Mononuclear cell (primary cell): Measurements from ENCODE around the gene SRM. TPM values are rescaled to one million over a fixed set of nuclear protein-coding genes. Genes with fewer than 3 reads are reported as not detected.
"Not testable (repeated sequence)": the region's sequence is repeated elsewhere in the genome, so short reads cannot be mapped to it uniquely, and the experiment has no call there.

Experiments used
- H3K27me3 ChIP-seq: 2 replicates; pipeline ENCODE4 v1.6.0; 2011; ENCODE audit warnings: low read length, control low read depth; ENCODE audit not compliant: insufficient read depth
- H3K4me1 ChIP-seq: 2 replicates; pipeline ENCODE4 v1.5.1; 2011; ENCODE audit warnings: mild to moderate bottlenecking, low read length, control low read depth; ENCODE audit not compliant: insufficient read depth
- H3K4me3 ChIP-seq: 2 replicates; pipeline ENCODE4 v1.5.1; 2011; ENCODE audit warnings: mild to moderate bottlenecking, low read length, moderate library complexity
- H3K9me3 ChIP-seq: 2 replicates; pipeline ENCODE4 v1.5.1; 2011; ENCODE audit warnings: low read depth, mild to moderate bottlenecking, control low read depth, low read length
- total RNA-seq: library from RNA; depleted of rRNA; stranded (reverse); fragments of >200 nt; gene quantifications from one replicate; pipeline ENCODE4 v1.2.3, GENCODE V29; 2012

Gene SRM
- total RNA-seq, 1 donor, result 7.9 TPM

DNA sequence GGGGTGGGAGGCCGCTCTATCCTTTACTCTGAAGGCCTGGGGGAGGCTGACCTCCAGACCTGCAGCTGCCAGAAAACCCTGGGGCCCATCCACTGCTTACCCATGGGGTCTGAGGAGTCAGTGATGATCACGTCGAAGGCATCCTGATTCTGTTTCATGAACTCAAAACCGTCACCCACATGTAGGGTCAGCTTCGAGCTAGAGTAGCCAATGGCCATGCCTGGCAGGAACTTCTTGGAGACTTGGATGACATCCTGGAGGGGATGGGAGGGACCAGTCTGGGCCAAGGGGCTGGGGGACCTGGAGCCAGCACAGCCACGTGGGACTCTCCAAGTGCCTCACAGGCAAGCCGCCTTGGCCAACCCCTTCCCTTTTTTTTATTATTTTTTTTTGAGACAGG is 3.3 kb downstream of the SRM start:
- Histone ChIP-seq H3K9me3 (no peaks in the 10 kb centered on the region), H3K4me3 (no peak overlapping the region), H3K27me3 (no peaks in the 10 kb centered on the region)

GRCh38 chr1:11055676-11056075 is 4.1 kb downstream of the SRM start:
- H3K27me3 ChIP-seq, result no peaks in the 10 kb centered on the region
- peaks cover 26% of the 10 kb centered on the region for H3K4me1 ChIP-seq
- no peaks in the 10 kb centered on the region for H3K9me3 ChIP-seq
- H3K4me3 ChIP-seq, result no peak overlapping the region

More for the DNA sequence above, 3.3 kb downstream of the SRM start:
- H3K4me1 ChIP-seq, result peaks cover 34% of the 10 kb centered on the region

GRCh38 chr1:11054666-11055065 is 5.2 kb downstream of the SRM start:
- Histone ChIP-seq H3K9me3 (no peaks in the 10 kb centered on the region), H3K4me3 (no peak overlapping the region), H3K27me3 (no peaks in the 10 kb centered on the region), H3K4me1 (peaks cover 21% of the 10 kb centered on the region)

DNA sequence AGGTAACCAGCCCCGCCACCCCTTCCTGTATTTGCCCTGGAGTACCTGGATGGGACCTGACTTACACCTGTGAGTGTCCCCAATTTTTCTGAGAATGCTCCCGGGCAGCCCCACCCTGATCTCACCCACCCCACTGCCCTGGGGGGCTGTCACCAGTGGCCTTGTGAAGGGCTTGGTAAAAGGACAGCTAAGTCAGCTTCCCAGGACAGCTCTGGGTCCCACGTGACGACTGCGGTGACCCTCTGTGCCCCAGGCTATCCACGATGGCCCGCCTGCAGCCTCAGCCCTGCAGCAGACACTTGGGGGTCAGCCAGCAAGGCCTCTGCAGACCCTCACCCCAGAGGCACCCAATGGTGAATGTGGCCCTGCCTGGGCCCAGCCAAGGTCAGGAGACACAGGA is 5.6 kb downstream of the SRM start:
- H3K9me3 ChIP-seq, result no peaks in the 10 kb centered on the region
- H3K4me1 ChIP-seq, result peaks cover 18% of the 10 kb centered on the region
- H3K4me3 ChIP-seq, result no peak overlapping the region
- no peaks in the 10 kb centered on the region for H3K27me3 ChIP-seq

GRCh38 chr1:11053758-11054137 is 6.1 kb downstream of the SRM start:
- Histone ChIP-seq H3K27me3 (no peaks in the 10 kb centered on the region), H3K4me1 (peaks cover 14% of the 10 kb centered on the region), H3K9me3 (no peaks in the 10 kb centered on the region), H3K4me3 (no peak overlapping the region)

DNA sequence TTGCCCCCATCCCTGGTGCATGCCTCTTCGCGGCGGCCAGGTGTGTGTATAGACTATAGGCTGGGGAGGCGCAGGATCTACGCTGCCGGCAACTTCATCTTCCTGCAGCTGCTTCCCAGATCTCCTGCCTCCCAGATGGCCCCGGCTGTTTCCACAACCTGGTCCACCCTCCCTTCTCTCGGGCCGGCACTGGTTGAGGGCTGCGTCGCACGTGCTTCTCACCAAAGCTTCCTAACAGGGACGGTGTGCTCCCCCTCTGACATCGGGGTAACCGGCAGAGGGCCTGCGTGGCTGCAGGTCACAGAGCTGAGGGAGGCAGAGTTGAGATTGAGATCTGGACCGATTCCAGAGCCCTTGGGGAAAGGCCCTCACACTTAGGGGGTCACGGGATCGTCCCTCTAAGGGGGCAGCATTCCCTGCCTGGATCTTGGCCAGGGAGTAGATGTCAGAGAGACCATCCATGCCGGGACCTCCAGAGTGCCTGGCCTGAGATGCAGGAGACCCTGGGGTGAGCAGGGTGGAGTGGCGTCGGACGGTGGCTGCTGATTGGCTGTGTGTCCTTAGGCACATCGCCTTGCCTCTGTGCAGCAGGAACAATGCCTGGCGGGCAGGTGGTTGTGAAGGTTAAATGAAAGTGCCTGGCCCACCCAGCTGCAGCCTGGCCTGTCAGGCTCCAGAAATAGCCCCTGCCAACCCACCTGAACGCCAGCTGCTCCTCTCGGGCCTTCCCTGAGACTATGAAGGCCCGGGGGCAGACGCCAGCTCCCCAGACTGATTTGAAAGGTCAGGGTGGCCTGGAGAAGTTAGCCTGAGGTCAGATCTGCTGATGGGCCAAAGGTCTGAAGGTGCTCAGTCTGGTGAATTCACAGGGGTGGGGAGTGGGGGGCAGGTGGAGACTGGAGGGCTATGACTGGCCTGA is 6.7 kb downstream of the SRM start:
- Histone ChIP-seq H3K4me1 (peaks cover 10% of the 10 kb centered on the region), H3K9me3 (no peaks in the 10 kb centered on the region), H3K27me3 (no peaks in the 10 kb centered on the region), H3K4me3 (no peak overlapping the region)

GRCh38 chr1:11051781-11052511 is 7.9 kb downstream of the SRM start:
- Histone ChIP-seq H3K9me3 (no peaks in the 10 kb centered on the region), H3K4me1 (peaks cover 10% of the 10 kb centered on the region), H3K27me3 (no peaks in the 10 kb centered on the region), H3K4me3 (no peak overlapping the region)

DNA sequence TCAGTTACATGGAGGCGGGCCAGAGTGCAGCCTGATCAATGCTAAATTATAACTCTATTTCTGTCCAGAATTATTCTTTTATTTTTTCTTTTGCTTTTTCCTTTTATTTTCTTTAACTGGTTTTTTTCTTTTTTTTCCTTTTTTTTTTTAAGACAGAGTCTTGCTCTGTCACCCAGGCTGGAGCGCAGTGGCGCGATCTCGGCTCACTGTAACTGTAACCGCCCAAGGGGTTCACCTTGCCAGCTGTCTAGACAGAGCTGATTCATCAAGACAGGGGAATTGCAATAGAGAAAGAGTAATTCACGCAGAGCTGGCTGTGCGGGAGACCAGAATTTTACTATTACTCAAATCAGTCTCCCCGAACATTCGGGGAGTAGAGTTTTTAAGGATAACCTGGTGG is 8.7 kb downstream of the SRM start:
- peaks cover 10% of the 10 kb centered on the region for H3K4me1 ChIP-seq
- not testable (repeated sequence) for H3K4me3 ChIP-seq, H3K27me3 ChIP-seq, H3K9me3 ChIP-seq

GRCh38 chr1:11046625-11047365 is 13.0 kb downstream of the SRM start, which contains the start of gene MASP2:
TSS of gene MASP2 (minus strand) at chr1:11047239. CDS start at chr1:11047207, 32 bp downstream.
- H3K27me3 ChIP-seq, result no peaks in the 10 kb centered on the region
- no peaks in the 10 kb centered on the region for H3K9me3 ChIP-seq
- H3K4me3 ChIP-seq, result no peak within 1 kb of the TSS
- H3K4me1 ChIP-seq, result peaks cover 4% of the 10 kb centered on the region

- Histone ChIP-seq H3K9me3 (no peaks in the 10 kb centered on the region), H3K4me3 (no peak overlapping the region), H3K4me1 (no peaks in the 10 kb centered on the region), H3K27me3 (no peaks in the 10 kb centered on the region)
Measured at GRCh38 chr1:11046270-11046566, 13.6 kb downstream of the SRM start.

DNA sequence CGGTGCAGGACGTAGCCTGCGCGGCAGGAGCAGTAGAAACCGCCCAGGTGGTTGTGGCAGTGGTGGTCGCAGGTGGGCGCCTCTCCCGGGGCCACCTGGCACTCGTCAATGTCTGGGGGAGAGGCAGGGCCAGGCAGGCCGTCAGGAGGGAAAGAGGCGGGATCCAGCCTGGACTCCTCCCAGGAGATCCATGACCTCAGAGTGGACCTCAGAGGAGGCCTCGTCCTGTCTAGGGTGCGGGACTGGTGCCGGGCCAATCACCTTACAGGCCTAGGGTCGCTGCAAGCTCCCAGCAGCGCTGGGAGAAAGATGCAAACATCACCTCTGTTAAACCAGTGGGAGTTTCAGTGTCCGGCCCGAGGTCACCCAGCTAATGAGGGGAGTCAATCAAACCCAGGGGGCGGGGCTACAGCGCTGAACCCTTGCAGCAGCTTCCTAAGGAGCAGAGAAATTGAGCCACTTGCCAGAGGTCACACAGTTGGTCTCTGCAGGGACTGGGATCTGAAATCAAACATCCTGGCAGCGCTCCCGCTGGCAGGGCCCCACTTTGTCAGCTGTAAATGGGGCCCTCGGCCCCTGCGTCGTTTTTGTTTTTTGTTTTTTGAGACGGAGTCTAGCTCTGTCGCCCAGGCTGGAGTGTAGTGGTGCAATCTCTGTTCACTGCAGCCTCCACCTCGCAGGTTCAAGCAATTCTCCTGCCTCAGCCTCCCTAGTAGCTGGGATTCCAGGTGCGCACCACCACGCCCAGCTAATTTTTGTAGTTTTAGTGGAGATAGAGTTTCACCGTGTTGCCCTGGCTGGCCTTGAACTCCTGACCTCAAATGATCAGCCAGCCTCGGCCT is 14.2 kb downstream of the SRM start:
- Histone ChIP-seq H3K9me3 (no peaks in the 10 kb centered on the region), H3K4me3 (no peak overlapping the region), H3K27me3 (no peaks in the 10 kb centered on the region), H3K4me1 (no peaks in the 10 kb centered on the region)

- Histone ChIP-seq H3K4me1 (no peaks in the 10 kb centered on the region), H3K27me3 (no peaks in the 10 kb centered on the region), H3K4me3 (no peak overlapping the region), H3K9me3 (no peaks in the 10 kb centered on the region)
Measured at GRCh38 chr1:11044849-11045427, 14.9 kb downstream of the SRM start.

DNA sequence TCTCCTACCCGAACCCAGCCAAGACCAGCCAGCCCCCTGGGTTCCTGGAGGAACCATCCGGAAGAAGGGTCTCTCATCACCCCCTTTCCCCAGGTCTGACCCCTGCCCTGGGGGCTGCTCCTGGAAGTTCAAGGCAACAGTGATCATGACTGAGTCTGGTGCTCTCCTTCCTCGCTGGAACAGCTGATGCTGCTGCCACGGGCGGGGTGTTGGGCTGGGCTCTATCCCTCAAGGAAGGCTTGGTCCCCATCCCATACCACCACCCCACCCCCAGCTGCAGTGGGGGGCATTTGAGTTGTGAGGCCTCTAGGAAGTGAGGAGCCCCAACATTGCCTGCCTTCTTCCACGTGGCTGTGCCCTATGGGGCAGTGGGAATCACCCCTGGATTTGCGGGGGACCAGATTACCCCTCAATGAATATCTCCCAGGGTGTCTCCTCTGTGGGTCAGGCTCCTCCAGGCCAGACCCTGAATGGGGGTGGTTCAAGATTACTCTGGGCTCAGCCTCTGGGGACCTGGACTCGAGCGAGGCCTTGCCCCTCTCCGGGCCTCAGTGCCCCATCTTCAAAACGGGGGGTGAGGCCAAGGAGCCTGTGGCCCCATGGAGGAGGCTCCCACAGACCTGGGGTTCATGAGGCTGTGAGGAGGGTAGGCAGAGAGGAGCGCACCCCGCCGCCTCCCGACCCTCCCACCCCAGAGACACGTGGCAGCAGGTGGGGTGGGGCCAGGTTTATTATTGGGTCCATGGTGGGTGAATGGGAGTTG is 15.6 kb downstream of the SRM start:
- Histone ChIP-seq H3K9me3 (no peaks in the 10 kb centered on the region), H3K4me3 (no peak overlapping the region)

More for the DNA sequence above, 15.6 kb downstream of the SRM start:
- Histone ChIP-seq H3K27me3 (no peaks in the 10 kb centered on the region), H3K4me1 (no peaks in the 10 kb centered on the region)
